Measurements from ENCODE around the gene HOXA3. TPM values are rescaled to one million over a fixed set of nuclear protein-coding genes. Genes with fewer than 3 reads are reported as not detected.

Gene HOXA3
- total and polyA plus RNA-seq, 2 of the 8 experiments (the other 6 are each of a cell fraction or from before 2014, with no cell fraction given): not detected

GRCh38 chr7:27113991-27114769 is 38.2 kb downstream of the HOXA3 start:
- no peak overlapping the region for H2BK120ac ChIP-seq (replicated peaks; ENCODE audit: low read depth, low read length)

More at GRCh38 chr7:27113991-27114769, 38.2 kb downstream of the HOXA3 start:
- no peak overlapping the region; the same call in 1 of the 2 replicates for H3K18ac ChIP-seq (ENCODE audit: extremely low read depth, low read length)
- H4K5ac ChIP-seq (ENCODE audit: insufficient read length, low read depth, low read length): no peak overlapping the region
- no peak overlapping the region for H4K91ac ChIP-seq (replicated peaks; ENCODE audit: insufficient read length, low read length)
- H3K4me2 ChIP-seq (ENCODE audit: insufficient read depth in 1 of 2, low read depth in 2 of 2, low read length in 2 of 2): peak overlapping the region in 1 of 2 experiments; percentile 54; a peak in 2 of 4 replicates
- FAIRE-seq (no peak), DNase-seq (ENCODE audit: low read depth in 1 of 2, low spot score in 2 of 2) (peak in 1 of 2 experiments; percentile 52)
- H2BK15ac ChIP-seq (ENCODE audit: low read length): 0 out of 2 replicates have a peak overlapping the region, but pooled peaks have one; percentile 88
- no peak overlapping the region for H2AK5ac ChIP-seq (ENCODE audit: low read depth, low read length)
- no peak overlapping the region for H2BK5ac ChIP-seq (ENCODE audit: low read depth, low read length)
- H4K8ac ChIP-seq (ENCODE audit: extremely low read depth, insufficient read depth, low read length): no peak overlapping the region
- ChIA-PET CTCF (ENCODE audit: partially characterized antibody) (interaction anchor here (0.7 to 4.8 kb wide), 3 partner anchors 16 to 47 kb away, joined by 3 to 33 read pairs (median 3); partner anchors contain the start of gene HOXA5), POLR2A (ENCODE audit: partially characterized antibody) (no interaction called here)
- no peak overlapping the region for H2BK20ac ChIP-seq (ENCODE audit: low read length)
- no peak overlapping the region for H3K4ac ChIP-seq (replicated peaks; ENCODE audit: insufficient read length, low read depth, low read length)
- H2BK12ac ChIP-seq (ENCODE audit: low read depth, low read length): peak overlapping the region; percentile 80; the same call in 1 of the 2 replicates
- H3K23me2 ChIP-seq (ENCODE audit: low read depth, low read length): no peaks in the 10 kb centered on the region
- H2AFZ ChIP-seq (ENCODE audit: low read length): no peak overlapping the region
- no peak overlapping the region for H3K56ac ChIP-seq (replicated peaks; ENCODE audit: insufficient read length, low read depth, low read length)
- H3K4me3 ChIP-seq (ENCODE audit: extremely low read depth in 1 of 4, insufficient read depth in 2 of 4, low read depth in 3 of 4, low read length in 4 of 4): peak overlapping the region in 1 of 4 experiments; percentile 29; a peak in 1 of 8 replicates
- no peak overlapping the region for H3K14ac ChIP-seq (ENCODE audit: insufficient read length)
- H3K27me3 ChIP-seq (replicated peaks in 1 of 4; ENCODE audit: control insufficient read depth in 3 of 4, extremely low read depth in 1 of 4, insufficient read depth in 3 of 4, low read length in 3 of 4): peaks cover 96 to 99% (median 97%) of the 10 kb centered on the region in 4 experiments
- H3K23ac ChIP-seq (ENCODE audit: insufficient read length): no peak overlapping the region
- peaks cover 0 to 3% (median 0%) of the 10 kb centered on the region in 4 experiments; a peak in 2 of 8 replicates for H3K36me3 ChIP-seq (ENCODE audit: control insufficient read depth in 2 of 4, insufficient read depth in 4 of 4, low read length in 3 of 4)
- peaks cover 33 to 45% of the 10 kb centered on the region in 2 experiments for H4K20me1 ChIP-seq (replicated peaks in 1 of 2; ENCODE audit: control insufficient read depth in 1 of 2, insufficient read depth in 2 of 2, low read length in 2 of 2)
- H3K79me2 ChIP-seq (ENCODE audit: control insufficient read depth in 1 of 2, insufficient read depth in 2 of 2, low read length in 2 of 2): no peaks in the 10 kb centered on the region
- no peak overlapping the region for H3K27ac ChIP-seq (ENCODE audit: low read depth, low read length)
- TF ChIP-seq TCF12 (IDR thresholded peaks at IDR 0.05; ENCODE audit: low read depth, low read length) (no peak), CHD2 (IDR thresholded peaks at IDR 0.05; ENCODE audit: low read length) (no peak), TAF1 (IDR thresholded peaks at IDR 0.05; ENCODE audit: low read depth, low read length) (no peak), CBX8 (IDR thresholded peaks at IDR 0.05; ENCODE audit: borderline replicate concordance, low read depth, low read length) (peak; percentile 98), E2F6 (IDR thresholded peaks at IDR 0.05) (no peak), MAFK (IDR thresholded peaks at IDR 0.05; ENCODE audit: low read depth, low read length) (no peak), RNF2 (IDR thresholded peaks at IDR 0.05; ENCODE audit: borderline replicate concordance, low read depth, low read length, missing control alignments, poor library complexity, severe bottlenecking) (peak; percentile 94)
- H3K4me1 ChIP-seq (replicated peaks in 1 of 4; ENCODE audit: control insufficient read depth in 3 of 4, insufficient read depth in 4 of 4, low read length in 3 of 4): peaks cover 0 to 11% (median 3%) of the 10 kb centered on the region in 4 experiments; a peak in 5 of 7 replicates
- H3K79me1 ChIP-seq (ENCODE audit: low read depth, low read length): no peaks in the 10 kb centered on the region
- WGBS, 2 experiments (ENCODE audit: extremely low coverage in 1 of 2, insufficient coverage in 1 of 2, insufficient read length in 1 of 2, insufficient replicate concordance in 2 of 2, low coverage in 1 of 2, low lambda C conversion rate in 2 of 2, missing lambda C conversion rate in 1 of 2): 7% methylated on average over 7 of the region's 26 CpGs; no CpG with 5 or more reads in 1 of the 2 experiments
- no peak overlapping the region for H3K9ac ChIP-seq (replicated peaks in 1 of 4; ENCODE audit: extremely low read depth in 1 of 4, low read depth in 3 of 4, low read length in 3 of 4)
- no peaks in the 10 kb centered on the region for H3K9me3 ChIP-seq (ENCODE audit: insufficient read depth in 2 of 2, low read depth in 1 of 2, low read length in 1 of 2)
